Measurements from ENCODE around the gene C15orf61.

GRCh38 chr15:67512933-67513714 lies 7.8 kb upstream of the C15orf61 start:
- TF ChIP-seq CTCF (IDR thresholded peaks at IDR 0.05) (no peak), POLR2A (IDR thresholded peaks at IDR 0.05) (no peak)

Data from tibial nerve (tissue), 3 donors.